ENCODE data around the gene SEZ6.

DNA sequence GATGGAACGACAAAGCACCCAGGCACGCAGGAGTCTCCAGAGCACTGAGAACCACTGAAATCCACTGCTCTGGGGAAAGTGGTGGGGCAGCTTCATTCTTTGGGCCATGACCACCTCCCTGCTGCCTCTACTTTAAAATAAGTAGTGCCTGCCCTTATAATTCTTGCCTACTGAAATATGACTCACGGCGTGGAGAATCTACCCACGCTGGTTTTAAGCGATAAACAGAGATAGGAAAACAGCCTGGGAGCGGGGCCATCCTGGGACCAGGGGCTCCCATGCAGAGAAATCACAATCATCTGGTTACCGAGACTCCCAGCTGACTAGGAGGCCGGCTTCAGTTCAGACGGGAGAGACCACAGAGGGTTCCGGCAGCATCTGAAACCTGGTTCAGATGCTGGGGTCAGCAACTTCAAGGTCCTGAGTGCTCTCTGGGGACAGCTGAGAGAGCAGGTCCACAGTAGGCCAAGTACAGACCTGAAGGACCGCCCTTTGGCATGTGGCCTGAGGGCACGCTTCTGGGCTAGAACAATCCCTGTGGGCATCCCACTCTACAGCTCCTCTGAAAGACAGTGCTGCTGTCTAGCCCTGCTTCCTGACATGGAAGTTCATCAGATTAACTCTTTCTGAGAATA is 94.3 kb downstream of the SEZ6 start:
- TF ChIP-seq, protein P1, sequence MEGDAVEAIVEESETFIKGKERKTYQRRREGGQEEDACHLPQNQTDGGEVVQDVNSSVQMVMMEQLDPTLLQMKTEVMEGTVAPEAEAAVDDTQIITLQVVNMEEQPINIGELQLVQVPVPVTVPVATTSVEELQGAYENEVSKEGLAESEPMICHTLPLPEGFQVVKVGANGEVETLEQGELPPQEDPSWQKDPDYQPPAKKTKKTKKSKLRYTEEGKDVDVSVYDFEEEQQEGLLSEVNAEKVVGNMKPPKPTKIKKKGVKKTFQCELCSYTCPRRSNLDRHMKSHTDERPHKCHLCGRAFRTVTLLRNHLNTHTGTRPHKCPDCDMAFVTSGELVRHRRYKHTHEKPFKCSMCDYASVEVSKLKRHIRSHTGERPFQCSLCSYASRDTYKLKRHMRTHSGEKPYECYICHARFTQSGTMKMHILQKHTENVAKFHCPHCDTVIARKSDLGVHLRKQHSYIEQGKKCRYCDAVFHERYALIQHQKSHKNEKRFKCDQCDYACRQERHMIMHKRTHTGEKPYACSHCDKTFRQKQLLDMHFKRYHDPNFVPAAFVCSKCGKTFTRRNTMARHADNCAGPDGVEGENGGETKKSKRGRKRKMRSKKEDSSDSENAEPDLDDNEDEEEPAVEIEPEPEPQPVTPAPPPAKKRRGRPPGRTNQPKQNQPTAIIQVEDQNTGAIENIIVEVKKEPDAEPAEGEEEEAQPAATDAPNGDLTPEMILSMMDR (tag by site-specific recombination; IDR thresholded peaks at IDR 0.05): no peak
- TF ChIP-seq, protein P2, sequence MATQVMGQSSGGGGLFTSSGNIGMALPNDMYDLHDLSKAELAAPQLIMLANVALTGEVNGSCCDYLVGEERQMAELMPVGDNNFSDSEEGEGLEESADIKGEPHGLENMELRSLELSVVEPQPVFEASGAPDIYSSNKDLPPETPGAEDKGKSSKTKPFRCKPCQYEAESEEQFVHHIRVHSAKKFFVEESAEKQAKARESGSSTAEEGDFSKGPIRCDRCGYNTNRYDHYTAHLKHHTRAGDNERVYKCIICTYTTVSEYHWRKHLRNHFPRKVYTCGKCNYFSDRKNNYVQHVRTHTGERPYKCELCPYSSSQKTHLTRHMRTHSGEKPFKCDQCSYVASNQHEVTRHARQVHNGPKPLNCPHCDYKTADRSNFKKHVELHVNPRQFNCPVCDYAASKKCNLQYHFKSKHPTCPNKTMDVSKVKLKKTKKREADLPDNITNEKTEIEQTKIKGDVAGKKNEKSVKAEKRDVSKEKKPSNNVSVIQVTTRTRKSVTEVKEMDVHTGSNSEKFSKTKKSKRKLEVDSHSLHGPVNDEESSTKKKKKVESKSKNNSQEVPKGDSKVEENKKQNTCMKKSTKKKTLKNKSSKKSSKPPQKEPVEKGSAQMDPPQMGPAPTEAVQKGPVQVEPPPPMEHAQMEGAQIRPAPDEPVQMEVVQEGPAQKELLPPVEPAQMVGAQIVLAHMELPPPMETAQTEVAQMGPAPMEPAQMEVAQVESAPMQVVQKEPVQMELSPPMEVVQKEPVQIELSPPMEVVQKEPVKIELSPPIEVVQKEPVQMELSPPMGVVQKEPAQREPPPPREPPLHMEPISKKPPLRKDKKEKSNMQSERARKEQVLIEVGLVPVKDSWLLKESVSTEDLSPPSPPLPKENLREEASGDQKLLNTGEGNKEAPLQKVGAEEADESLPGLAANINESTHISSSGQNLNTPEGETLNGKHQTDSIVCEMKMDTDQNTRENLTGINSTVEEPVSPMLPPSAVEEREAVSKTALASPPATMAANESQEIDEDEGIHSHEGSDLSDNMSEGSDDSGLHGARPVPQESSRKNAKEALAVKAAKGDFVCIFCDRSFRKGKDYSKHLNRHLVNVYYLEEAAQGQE (tag by site-specific recombination; IDR thresholded peaks at IDR 0.05): no peak
- TF ChIP-seq ZSCAN30 (tag by site-specific recombination; IDR thresholded peaks at IDR 0.05): no peak
- TF ChIP-seq MYNN (tag by site-specific recombination; IDR thresholded peaks at IDR 0.05; ENCODE audit: borderline replicate concordance): no peak
- TF ChIP-seq, protein P3, sequence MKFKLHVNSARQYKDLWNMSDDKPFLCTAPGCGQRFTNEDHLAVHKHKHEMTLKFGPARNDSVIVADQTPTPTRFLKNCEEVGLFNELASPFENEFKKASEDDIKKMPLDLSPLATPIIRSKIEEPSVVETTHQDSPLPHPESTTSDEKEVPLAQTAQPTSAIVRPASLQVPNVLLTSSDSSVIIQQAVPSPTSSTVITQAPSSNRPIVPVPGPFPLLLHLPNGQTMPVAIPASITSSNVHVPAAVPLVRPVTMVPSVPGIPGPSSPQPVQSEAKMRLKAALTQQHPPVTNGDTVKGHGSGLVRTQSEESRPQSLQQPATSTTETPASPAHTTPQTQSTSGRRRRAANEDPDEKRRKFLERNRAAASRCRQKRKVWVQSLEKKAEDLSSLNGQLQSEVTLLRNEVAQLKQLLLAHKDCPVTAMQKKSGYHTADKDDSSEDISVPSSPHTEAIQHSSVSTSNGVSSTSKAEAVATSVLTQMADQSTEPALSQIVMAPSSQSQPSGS (tag by site-specific recombination; IDR thresholded peaks at IDR 0.05; ENCODE audit: low read depth): no peak
- no peak for TF ChIP-seq ZNF792 (tag by site-specific recombination; IDR thresholded peaks at IDR 0.05)
- no peak for TF ChIP-seq ZNF624 (tag by site-specific recombination; IDR thresholded peaks at IDR 0.05)
- TF ChIP-seq ZNF514 (tag by site-specific recombination; IDR thresholded peaks at IDR 0.05): no peak
- no peak for TF ChIP-seq ZNF23 (tag by site-specific recombination; IDR thresholded peaks at IDR 0.05; ENCODE audit: borderline replicate concordance)
- no peak for TF ChIP-seq ZNF664 (tag by site-specific recombination; IDR thresholded peaks at IDR 0.05)
